HUES6 (cell line): Measurements from ENCODE around the gene TUBGCP6.

Experiments used
- H3K27ac ChIP-seq: 2 replicates; pipeline ENCODE4 v1.7.0; 2013; ENCODE audit warnings: low read depth, mild to moderate bottlenecking, low read length, inconsistent platforms
- H3K27me3 ChIP-seq: 2 replicates; pipeline ENCODE4 v1.6.1; 2013; ENCODE audit warnings: low read length; ENCODE audit not compliant: control insufficient read depth, insufficient read depth
- H3K36me3 ChIP-seq: 2 replicates; pipeline ENCODE4 v1.6.1; 2013; ENCODE audit warnings: low read length; ENCODE audit not compliant: control insufficient read depth, insufficient read depth
- H3K4me1 ChIP-seq: 2 replicates; pipeline ENCODE4 v1.6.1; 2013; ENCODE audit warnings: low read length; ENCODE audit not compliant: control insufficient read depth, insufficient read depth
- H3K4me3 ChIP-seq: 2 replicates; pipeline ENCODE4 v1.5.1; 2013; ENCODE audit warnings: low read depth, low read length
- H3K9ac ChIP-seq: one replicate; pipeline ENCODE4 v1.6.1; 2013; ENCODE audit warnings: mild to moderate bottlenecking, low read length
- H3K9me3 ChIP-seq: 2 replicates; pipeline ENCODE4 v1.6.1; 2013; ENCODE audit warnings: low read depth, low read length; ENCODE audit not compliant: control insufficient read depth, insufficient read depth

The TUBGCP6 gene

GRCh38 chr22:50261615-50262459 lies 17.0 kb upstream of the TUBGCP6 start, which contains the start of gene MAPK12:
TSS of gene MAPK12 (minus strand) at chr22:50261683. CDS start at chr22:50261509, 174 bp downstream.
- Histone ChIP-seq H3K9me3 (no peaks in the 10 kb centered on the region), H3K4me3 (peak within 1 kb of the TSS; percentile 77), H3K27ac (no peak within 1 kb of the TSS), H3K9ac (peak within 1 kb of the TSS; percentile 55), H3K4me1 (peaks cover 14% of the 10 kb centered on the region), H3K36me3 (peaks cover 5% of the 10 kb centered on the region; the same call in 1 of the 2 replicates), H3K27me3 (peaks cover 59% of the 10 kb centered on the region)

GRCh38 chr22:50260801-50261614 lies 16.2 kb upstream of the TUBGCP6 start:
- H3K9ac ChIP-seq = peak overlapping the region; percentile 55

GRCh38 chr22:50260434-50260800 lies 15.6 kb upstream of the TUBGCP6 start:
- peak overlapping the region; percentile 77 for H3K4me3 ChIP-seq
- peaks cover 10% of the 10 kb centered on the region; the same call in 1 of the 2 replicates for H3K36me3 ChIP-seq
- H3K27me3 ChIP-seq = peaks cover 46% of the 10 kb centered on the region
- H3K4me1 ChIP-seq = peaks cover 14% of the 10 kb centered on the region
- no peak overlapping the region for H3K27ac ChIP-seq
- H3K9ac ChIP-seq = no peak overlapping the region
- H3K9me3 ChIP-seq = no peaks in the 10 kb centered on the region

More at GRCh38 chr22:50260801-50261614, 16.2 kb upstream of the TUBGCP6 start:
- Histone ChIP-seq H3K4me1 (peaks cover 14% of the 10 kb centered on the region), H3K9me3 (no peaks in the 10 kb centered on the region), H3K4me3 (peak overlapping the region; percentile 77), H3K27me3 (peaks cover 50% of the 10 kb centered on the region), H3K36me3 (peaks cover 7% of the 10 kb centered on the region; the same call in 1 of the 2 replicates), H3K27ac (no peak overlapping the region)

GRCh38 chr22:50259302-50259701 lies 14.5 kb upstream of the TUBGCP6 start:
- Histone ChIP-seq H3K4me3 (no peak overlapping the region), H3K9ac (no peak overlapping the region), H3K27ac (no peak overlapping the region), H3K4me1 (peaks cover 14% of the 10 kb centered on the region), H3K9me3 (no peaks in the 10 kb centered on the region), H3K27me3 (peaks cover 34% of the 10 kb centered on the region), H3K36me3 (peaks cover 14% of the 10 kb centered on the region)

GRCh38 chr22:50258361-50259292 lies 13.8 kb upstream of the TUBGCP6 start:
- Histone ChIP-seq H3K27me3 (peaks cover 29% of the 10 kb centered on the region), H3K9ac (no peak overlapping the region), H3K4me1 (peaks cover 14% of the 10 kb centered on the region), H3K9me3 (no peaks in the 10 kb centered on the region), H3K27ac (no peak overlapping the region), H3K36me3 (peaks cover 16% of the 10 kb centered on the region), H3K4me3 (no peak overlapping the region)

- peaks cover 9% of the 10 kb centered on the region for H3K4me1 ChIP-seq
- H3K4me3 ChIP-seq = no peak overlapping the region
- peaks cover 16% of the 10 kb centered on the region for H3K36me3 ChIP-seq
- H3K9ac ChIP-seq = no peak overlapping the region
- H3K27ac ChIP-seq = no peak overlapping the region
- peaks cover 19% of the 10 kb centered on the region for H3K27me3 ChIP-seq
- H3K9me3 ChIP-seq = no peaks in the 10 kb centered on the region
Observed at GRCh38 chr22:50257451-50258360, 12.9 kb upstream of the TUBGCP6 start.

- H3K4me3 ChIP-seq = no peak overlapping the region
- peaks cover 16% of the 10 kb centered on the region for H3K36me3 ChIP-seq
- peaks cover 3% of the 10 kb centered on the region for H3K4me1 ChIP-seq
- no peak overlapping the region for H3K9ac ChIP-seq
- peaks cover 13% of the 10 kb centered on the region for H3K27me3 ChIP-seq
- H3K9me3 ChIP-seq = no peaks in the 10 kb centered on the region
- no peak overlapping the region for H3K27ac ChIP-seq
Observed at GRCh38 chr22:50257041-50257440, 12.2 kb upstream of the TUBGCP6 start.

- Histone ChIP-seq H3K27ac (no peak overlapping the region), H3K9me3 (no peaks in the 10 kb centered on the region), H3K27me3 (peaks cover 11% of the 10 kb centered on the region), H3K36me3 (peaks cover 16% of the 10 kb centered on the region), H3K4me1 (peaks cover 7% of the 10 kb centered on the region), H3K4me3 (no peak overlapping the region), H3K9ac (no peak overlapping the region)
Observed at GRCh38 chr22:50256258-50256862, 11.5 kb upstream of the TUBGCP6 start.

- Histone ChIP-seq H3K9ac (no peak overlapping the region), H3K27me3 (peaks cover 6% of the 10 kb centered on the region), H3K36me3 (peaks cover 16% of the 10 kb centered on the region), H3K27ac (no peak overlapping the region), H3K4me3 (no peak overlapping the region), H3K4me1 (peaks cover 7% of the 10 kb centered on the region), H3K9me3 (no peaks in the 10 kb centered on the region)
Observed at GRCh38 chr22:50255607-50256006, 10.8 kb upstream of the TUBGCP6 start.
